GM18907 (cell line): ENCODE data around the gene COQ10B.
A peak's percentile ranks its signal among the peaks of the same experiment; 100 is the strongest.
"Not testable (repeated sequence)": the region's sequence is repeated elsewhere in the genome, so short reads cannot be mapped to it uniquely, and the experiment has no call there.

Experiments
- ATAC-seq: cut with Tn5 transposase; IDR thresholded peaks from one replicate; pipeline ENCODE4 v1.9.1; 2021; ENCODE audit warnings: mild to moderate bottlenecking, moderate library complexity; ENCODE audit not compliant: unreplicated experiment

COQ10B gene

GRCh38 chr2:197453123-197453913 lies at the start of gene COQ10B:
TSS of gene COQ10B (plus strand) at chr2:197453552. CDS start at chr2:197453561, 9 bp downstream.
- peak; percentile 96 for ATAC-seq

GRCh38 chr2:197405582-197405981 lies 47.8 kb upstream of the COQ10B start:
- no peak for ATAC-seq

GRCh38 chr2:197414039-197414438 lies 39.3 kb upstream of the COQ10B start:
- no peak for ATAC-seq

GRCh38 chr2:197414515-197414914 lies 38.8 kb upstream of the COQ10B start:
- ATAC-seq = no peak

- ATAC-seq = no peak
These were observed 37.1 kb upstream of the COQ10B start for GRCh38 chr2:197416268-197416667.

- no peak for ATAC-seq
These were observed 33.9 kb upstream of the COQ10B start for GRCh38 chr2:197419438-197419837.

- no peak for ATAC-seq
These were observed 30.0 kb upstream of the COQ10B start for GRCh38 chr2:197423307-197423706.

- ATAC-seq = no peak
These were observed 27.8 kb upstream of the COQ10B start for GRCh38 chr2:197425550-197425949.

GRCh38 chr2:197426723-197427603 lies 26.4 kb upstream of the COQ10B start:
- no peak for ATAC-seq

- ATAC-seq = no peak
These were observed 25.4 kb upstream of the COQ10B start for GRCh38 chr2:197427986-197428385.

GRCh38 chr2:197431858-197432257 lies 21.5 kb upstream of the COQ10B start:
- ATAC-seq = no peak

GRCh38 chr2:197432527-197432926 lies 20.8 kb upstream of the COQ10B start:
- not testable (repeated sequence) for ATAC-seq

- no peak for ATAC-seq
These were observed 19.4 kb upstream of the COQ10B start for GRCh38 chr2:197433780-197434438.

GRCh38 chr2:197434541-197435513 lies 18.5 kb upstream of the COQ10B start, which contains the start of gene SF3B1:
TSS of gene SF3B1 (minus strand) at chr2:197435028. CDS start at chr2:197434999, 29 bp downstream.
- peak; percentile 94 for ATAC-seq

GRCh38 chr2:197435598-197436420 lies 17.5 kb upstream of the COQ10B start:
- ATAC-seq = peak; percentile 3

GRCh38 chr2:197437380-197437779 lies 16.0 kb upstream of the COQ10B start:
- no peak for ATAC-seq

GRCh38 chr2:197442857-197443256 lies 10.5 kb upstream of the COQ10B start:
- ATAC-seq = no peak

GRCh38 chr2:197445746-197446145 lies 7.6 kb upstream of the COQ10B start:
- ATAC-seq = no peak

- ATAC-seq = no peak
These were observed 6.5 kb upstream of the COQ10B start for GRCh38 chr2:197446844-197447243.
